NCI-H345 (cell line): ENCODE data around the gene COL6A1.
"Not testable (repeated sequence)": the region's sequence is repeated elsewhere in the genome, so short reads cannot be mapped to it uniquely, and the experiment has no call there.

ENCODE experiments used
- DNase-seq: peaks from one replicate; lab custom pipeline; 2025; lab: John Stamatoyannopoulos, UW

The COL6A1 gene

DNA sequence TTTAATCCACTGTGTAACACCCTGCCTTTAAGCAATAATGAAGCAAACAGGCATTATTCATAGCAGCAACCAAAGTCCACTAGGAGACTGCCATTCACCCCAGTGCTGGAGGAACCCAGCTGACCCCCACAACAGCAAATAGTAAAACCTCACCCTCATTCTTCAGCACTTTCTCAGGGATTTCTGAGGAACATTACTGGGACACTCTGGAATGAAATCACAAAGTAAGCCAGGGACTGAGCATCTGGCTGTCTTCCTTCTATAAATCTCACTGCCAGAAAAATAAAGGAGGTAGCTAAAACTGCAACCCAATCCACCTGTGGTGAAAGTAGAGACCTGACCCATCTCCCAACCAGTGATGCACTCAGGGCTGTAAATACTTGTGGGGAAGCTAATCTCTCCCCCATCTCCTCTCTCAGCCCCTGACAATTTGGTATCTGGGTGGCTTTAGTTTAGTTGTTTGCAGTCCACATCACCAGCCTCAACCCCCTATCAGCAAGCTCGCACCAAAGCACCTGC is 47.1 kb downstream of the COL6A1 start:
- DNase-seq: no peak

DNA sequence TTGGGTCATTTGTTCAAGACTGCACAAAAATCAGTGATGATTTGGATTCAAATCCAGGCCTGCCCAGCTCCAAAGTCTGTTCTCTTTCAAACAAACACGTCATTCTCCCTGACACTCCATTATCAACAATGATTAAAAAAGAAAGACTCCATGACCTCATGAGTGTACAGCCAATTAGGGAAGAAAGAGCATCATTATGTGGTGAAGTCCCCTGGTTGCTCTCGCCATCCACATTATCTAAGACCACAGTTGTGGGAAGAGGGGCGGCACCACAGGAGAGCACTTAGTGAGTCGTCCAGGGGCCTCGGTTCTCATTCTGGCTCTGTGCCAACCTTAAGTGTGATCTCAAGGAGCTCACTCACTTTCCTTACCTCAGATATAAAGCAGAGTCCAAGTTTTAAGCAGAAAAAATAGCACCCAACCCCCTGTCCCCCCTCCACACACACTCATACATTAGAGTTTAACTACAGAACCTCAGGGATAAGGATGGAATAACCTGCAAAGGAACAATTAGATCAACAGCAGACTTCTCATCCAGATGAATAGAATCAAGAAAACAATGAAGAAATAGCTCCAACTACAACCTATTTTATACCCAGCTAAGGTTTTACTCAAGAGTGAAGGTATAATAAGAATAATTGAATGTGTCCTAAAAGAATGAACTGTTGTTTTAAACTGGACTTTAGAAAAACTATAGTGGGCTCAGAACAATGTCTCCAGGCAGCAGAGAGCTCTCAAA is 47.8 kb downstream of the COL6A1 start:
- DNase-seq: no peak

DNA sequence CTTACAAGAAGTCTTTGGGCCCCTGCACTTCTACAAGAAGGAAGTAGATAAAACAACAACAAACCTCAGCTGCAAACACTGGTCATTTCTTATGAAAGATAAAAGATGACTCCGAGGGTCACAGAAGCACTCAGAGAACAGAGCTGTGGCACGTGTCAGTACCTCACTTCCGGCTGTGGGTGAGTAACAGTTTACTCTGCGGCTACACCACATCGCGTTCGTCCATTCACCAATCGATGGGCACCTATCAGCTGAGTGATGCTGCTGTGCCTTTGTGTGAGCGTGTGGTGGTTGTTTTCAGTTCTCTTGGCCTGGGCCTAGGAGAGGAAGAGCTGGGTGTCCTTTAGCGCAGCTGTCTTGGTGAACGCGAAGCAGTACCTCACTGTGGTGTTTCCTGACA is 49.9 kb downstream of the COL6A1 start:
- no peak for DNase-seq

DNA sequence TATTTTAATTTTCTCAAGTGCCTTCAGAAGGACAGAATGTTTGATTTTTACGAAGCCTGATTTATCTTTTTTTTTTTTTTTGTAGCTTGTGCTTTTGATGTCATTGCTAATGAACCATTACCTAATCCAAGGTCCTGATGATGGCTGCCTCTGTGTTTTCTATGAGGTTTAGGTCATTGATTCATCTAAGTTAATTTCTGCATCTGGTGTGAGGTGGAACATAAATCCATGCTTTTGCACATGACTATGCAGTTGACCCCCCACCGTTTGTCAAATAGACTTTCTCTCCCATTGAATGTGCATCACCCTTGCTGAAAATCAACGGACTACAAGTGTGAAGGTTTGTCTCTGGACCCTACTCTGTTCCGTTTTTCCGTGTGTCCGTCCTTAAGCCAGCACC is 50.5 kb downstream of the COL6A1 start:
- no peak for DNase-seq

DNA sequence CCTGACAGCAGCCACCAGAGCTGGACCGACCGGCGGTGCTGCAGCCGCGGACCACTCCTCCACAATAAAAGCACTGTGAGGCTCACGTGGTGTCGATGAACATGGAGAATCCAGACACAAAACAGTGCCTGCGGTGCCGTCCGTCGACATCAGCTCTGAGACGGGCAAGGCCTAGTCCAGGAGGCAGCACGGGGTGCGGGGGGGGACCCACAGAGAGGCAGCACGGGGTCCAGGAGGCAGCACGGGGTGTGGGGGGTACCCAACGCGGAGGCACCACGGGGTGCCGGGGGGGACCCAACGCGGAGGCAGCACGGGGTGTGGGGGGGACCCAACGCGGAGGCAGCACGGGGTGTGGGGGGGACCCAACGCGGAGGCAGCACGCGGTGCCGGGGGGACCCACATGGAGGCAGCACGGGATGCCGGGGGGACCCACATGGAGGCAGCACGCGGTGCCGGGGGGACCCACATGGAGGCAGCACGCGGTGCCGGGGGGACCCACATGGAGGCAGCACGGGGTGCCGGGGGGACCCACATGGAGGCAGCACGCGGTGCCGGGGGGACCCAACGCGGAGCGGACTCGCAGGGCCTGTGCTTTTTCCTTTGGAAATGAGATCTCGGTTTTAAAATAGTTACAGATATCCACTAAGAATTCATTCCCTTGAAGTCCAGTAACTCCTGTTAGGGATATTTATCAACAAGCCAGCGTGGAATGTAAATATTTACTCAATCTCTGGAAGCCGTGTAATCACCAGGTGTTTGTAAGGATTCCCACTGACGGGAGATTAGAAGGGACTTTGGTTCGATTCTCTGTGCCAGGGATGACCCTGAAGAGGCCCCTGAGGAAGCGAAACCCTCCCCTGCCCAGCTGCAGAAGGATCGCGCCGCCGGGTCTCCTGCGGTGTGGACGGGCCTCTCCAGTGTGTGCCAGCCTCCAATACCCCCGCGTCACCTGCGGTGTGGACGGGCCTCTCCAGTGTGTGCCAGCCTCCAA is 52.1 kb downstream of the COL6A1 start:
- DNase-seq: no peak

DNA sequence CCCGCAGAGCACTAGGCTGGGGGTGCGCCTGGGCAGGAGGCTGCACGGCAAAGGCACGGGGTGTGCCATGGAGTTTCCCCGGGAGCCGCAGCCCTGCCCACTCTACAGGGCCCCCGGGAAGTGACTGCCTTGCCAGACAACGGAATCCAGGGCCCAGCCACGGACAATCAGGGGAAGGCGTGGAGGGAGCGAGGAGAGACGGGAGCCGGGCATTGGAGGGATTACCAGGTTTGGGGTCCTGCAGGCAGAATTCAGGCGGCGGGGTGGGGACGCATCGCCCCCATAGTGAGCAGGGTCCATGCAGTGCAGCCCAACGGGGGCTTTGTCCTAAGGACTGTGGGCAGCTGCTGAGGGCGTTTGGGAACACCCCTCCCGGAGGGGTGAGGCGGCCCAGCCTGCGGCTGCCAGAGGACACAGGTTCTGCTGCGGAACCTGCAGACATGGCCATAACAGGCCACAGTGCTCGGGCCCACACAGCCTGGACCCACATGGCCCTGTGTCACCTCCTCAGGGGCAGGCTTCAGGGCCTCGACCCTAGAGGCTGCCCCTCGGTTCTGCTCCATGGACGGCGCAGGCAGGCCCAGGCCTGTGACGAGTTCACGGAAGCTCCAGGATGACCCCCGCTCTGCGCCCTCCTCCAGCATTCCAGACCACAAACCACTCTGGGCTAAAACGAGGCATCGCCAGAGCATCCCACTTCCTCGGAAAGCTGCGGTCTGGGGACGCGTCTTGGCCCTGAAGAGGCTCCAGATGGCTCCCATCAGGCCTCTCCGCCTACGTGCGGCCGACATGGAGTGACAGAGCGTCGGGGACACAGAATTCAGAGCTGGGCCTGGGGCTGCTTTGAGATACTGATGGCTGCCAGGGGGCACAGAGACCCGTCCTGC is 54.5 kb downstream of the COL6A1 start:
- DNase-seq: no peak

DNA sequence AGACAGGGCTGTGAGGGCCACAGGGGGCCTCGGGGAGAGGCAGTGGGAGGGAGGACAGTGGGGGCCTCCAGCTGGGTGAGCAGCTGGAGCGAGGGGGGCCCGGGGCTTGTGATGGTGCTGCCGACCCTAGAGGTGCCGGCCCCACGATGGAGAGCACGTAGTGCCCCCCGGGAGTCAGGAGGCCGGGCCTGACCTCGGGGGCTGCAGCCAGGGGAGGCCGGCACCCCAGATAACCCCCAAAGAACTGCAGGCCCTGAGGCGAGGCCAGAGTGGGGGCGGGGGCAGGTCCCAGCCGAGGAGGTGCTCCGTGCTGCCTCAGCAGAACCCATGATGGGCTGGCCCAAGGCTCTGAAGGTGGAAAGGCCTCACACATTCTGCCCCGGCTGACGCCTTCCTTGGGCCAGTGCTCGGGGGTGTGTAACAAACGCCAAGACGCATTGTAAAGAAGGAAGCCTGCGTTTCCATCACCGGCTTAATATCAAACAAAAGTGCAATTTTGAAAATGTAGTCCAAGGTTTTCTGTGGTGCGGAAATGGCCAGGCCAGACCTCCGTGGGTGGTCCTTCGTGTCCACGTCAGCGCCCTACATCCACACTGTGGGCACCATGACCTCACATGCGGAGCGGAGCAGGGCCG is 55.2 kb downstream of the COL6A1 start:
- no peak for DNase-seq

DNA sequence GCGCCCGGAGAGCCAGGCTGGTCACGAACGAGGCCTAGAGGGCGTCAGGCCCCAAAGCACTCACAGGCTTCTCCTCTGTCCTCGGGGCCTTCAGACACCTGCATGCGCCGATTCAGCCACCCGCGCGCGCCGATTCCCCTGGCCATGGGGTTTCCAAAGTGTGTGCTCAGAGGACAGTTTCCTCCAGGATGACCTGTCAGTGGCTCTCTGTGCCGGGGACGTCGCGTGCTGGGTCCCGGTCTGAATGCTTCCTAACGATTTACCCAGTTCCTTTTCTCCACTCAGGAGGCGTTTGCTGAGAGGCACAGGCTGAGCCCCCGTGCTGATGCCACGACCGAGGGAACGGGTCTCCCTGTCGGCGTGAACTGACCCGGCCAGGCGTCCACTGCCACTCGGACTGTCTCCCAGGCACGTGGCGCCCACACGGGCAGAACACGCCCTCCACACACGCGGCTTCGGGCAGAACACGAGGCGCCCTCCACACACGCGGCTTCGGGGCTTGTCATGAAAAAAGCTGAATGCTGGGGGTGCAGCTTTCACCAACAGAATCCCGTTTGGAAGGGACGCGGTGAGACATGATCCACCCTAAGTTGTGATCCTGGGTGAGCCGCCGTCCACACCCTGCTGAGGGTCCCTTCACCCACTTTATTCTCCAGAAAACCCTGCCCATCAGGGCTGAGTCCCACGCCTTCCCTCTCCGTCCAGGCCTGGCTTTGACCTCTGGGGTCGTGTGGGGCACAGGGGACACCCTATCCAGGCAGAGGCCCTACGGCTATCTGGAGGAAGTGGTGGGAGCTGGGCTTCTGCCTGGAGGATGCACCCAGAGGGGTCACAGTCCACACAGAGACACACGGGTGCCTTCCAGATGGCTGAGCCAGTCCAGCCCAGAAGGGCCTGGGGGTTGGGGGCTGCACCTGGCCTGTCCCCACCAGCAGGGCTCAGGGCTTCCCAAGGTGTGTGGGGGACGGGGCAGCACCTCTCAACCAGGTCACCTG is 56.1 kb downstream of the COL6A1 start:
- no peak for DNase-seq

DNA sequence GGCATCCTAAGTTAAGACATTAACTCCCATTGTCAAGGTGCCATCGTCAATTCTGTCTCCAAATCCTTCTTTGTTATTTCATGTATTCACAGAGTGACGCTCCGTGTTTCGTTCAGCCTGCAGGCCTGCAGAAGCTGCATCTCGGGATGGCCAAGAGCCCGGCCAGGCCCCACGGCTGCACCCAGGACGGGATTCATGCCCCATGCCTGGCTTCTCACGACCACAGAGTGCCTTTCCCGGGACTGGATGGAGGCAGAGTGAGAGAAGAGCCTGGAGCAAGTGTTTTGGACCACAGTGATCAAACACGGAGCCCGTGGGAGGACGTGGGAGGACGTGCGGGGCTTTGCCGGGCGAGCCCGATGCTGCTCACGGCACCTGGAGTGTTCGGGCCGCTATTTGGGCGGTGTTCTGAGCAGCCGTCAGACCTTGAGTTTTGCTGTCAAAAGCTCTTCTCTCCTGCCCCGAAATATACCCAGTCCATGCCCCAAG is 56.8 kb downstream of the COL6A1 start:
- DNase-seq: no peak

DNA sequence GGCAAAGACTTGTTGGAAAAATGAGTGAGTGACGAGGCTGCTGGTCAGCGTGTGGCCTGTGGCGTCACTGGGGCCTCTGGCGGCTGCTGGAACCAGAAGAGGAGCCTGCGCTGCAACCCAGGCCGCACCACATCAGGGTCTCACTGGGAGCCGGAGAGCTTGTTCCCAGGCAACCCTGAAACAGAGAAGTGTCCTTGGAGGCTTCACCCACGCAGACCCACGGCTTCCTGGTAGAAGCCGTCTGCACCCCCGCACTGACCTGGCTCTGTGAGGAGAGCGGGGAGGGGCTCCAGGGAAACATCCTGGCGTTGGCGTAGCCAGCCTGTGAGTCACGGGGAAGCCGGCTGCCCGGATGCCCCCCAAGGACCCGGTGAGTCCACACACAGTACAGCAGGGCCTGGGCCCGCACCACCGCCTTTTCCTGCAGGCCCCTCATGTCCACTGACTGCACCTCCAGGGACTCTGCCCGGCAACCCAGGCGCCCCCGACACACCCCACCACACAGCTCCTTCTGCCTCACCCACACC is 57.4 kb downstream of the COL6A1 start:
- DNase-seq: no peak

DNA sequence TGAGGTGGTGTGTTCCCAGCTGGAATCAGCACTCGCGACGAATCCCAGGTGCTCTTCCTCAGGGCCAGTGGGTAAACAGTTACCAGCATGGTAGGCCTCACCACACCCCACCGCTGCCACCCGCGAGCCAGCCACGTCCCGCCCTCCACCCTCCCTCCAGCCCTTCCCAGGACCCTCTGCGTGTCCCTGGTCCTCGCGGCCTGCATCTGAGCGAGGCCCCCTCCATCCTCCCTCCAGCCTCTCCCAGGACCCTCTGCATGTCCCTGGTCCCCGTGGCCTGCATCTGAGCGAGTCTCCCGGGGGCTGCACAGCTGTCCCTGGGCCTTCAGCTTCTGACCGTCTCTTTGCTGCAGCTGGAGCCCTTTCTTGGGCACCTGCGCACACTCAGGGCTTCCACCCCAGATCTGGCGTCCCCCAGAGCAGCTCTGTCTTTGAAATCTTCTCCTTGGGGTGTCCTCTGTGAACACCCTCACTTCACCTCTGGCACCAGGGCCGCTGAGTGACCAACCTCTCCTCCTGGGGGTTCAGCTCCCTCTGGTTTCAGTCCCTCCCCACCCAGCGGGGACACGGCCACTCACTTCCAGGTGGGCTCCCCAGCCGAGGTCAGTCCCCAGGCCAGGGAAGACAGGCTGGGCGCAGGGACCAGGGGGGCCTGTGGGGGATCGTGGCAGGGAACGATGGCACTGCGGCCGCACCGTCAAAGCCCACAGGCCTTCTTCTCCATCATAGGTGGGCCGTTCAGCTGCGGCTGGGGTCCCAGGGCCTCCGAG is 58.5 kb downstream of the COL6A1 start:
- DNase-seq: no peak

DNA sequence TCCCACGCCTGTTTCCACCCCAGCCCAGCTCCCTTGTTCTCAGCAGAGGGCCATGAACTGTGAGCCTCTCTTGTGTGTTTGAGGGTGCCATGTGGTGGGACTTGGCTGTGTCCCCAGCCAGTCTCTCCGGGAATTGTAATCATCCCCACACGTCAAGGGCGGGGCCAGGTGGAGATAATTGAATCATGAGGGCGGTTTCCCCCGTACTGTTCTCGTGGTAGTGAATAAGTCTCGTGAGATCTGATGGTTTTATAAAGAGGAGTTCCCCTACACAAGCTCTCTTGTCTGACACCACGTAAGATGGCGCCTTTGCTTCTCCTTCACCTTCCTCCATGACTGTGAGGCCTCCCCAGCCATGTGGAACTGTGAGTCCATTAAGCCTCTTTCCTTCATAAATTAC is 59.1 kb downstream of the COL6A1 start:
- DNase-seq: no peak

DNA sequence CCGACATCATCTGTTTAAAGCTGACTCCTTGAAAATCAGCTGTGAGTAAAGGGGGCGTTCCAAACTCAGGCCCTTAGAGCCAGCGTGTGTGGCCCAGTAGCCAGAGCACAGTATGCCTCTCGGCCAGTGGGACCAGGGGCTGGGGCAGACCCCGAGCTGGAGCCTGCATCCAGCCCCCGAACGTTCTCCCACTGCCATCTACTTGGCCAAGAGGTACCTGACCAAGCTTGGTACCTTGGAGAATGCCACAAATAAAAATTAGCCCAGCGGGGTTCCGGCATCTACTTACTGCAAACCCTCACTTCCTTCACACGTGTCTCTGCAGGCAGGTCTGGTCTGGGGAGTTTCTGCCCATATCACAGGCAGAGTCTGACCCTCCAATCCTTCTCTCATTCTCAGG is 59.6 kb downstream of the COL6A1 start:
- DNase-seq: no peak

DNA sequence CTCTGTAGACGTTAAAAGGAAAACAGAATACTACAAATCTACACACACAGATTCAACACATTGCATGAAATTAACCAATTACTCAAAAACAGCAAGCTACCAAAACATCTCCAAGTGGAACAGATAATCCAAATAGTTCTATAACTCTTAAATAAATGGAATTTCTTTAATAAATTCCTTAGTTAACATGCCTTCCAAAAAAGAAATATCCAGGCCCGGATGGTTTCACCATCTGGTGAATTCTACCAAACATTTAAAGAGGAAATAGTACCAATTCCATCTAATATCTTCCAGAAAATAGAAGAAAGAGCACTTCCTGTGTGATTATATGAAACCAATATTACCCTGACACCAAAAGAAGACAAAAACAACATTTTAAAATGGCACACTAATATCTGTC is 63.6 kb downstream of the COL6A1 start:
- no peak for DNase-seq

DNA sequence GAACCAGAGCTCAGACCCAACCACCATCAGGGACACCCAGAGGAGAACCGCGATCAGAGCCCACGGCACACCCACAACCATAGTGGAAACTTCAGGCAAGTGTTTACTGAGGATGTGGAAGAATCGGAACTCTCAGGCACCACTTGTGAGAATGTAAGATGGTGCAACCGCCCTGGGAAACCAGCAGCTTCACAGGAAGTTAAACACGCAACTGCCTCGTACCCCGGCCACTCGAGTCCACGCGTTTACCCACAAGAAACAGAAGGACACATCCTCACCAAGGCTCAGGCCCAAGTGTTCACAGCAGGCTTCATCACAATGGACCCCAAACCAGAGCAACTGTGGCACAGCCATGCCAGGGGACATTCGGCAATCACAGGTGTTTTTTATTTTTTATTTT is 64.9 kb downstream of the COL6A1 start:
- DNase-seq: no peak

DNA sequence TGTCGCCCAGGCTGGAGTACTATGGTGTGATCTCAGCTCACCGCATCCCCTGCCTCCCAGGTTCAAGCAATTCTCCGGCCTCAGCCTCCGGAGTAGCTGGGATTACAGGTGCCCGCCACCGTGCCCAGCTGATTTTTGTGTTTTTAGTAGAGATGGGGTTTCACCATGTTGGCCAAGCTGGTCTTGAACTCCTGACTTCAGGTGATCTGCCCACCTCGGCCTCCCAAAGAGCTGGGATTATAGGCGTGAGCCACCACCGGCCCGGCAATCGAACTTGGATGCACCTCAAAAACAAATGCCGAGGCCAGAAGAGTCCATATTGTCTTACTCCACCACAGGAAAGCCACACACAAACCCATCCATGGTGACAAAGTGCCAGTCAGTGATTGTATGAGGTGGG is 65.3 kb downstream of the COL6A1 start:
- DNase-seq: not testable (repeated sequence)

DNA sequence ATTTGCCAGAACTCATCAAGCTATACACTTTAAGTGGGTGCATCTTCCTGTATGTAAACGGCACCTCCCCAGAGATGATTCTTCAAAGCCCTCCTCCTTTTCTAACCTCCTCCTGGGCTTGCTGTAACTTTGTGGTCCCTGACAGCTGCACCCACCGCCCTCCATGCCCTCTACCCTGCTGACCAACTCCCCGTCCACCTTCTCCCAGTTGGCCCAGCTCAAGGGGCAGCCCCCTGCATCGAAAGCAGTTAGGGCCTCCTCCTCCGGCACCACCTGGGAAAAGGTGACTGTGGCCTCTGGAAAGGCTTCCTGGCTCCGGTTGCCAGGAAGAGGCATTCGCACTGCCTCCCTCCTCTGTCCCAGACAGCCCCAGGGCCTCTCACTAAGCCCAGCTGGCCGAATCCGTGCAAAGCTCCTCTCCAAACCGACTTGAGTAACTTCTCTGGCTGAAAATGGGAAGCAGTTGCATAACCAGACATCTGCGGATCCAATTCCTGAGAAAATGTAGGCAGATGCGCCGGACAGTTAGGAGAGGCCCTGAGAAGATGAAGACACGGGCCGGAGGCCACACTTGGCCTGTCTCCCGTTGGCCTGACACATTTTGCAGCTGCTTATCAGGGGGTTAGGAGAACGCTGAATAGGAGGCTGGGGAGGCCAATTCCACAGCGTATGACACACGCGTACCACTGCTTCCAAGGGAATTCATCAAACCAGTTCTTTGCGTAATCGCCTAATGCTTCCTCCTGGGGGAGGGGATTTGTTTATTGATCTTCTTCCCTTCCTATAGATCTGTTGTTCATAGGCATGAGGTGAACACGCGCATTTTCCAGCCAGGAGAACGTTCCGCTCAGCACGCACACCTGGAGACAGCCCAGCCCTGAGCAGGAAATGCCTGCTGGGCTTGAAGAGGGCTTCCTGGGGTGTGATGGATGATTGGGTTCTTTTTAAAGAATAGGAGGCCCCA is 67.6 kb downstream of the COL6A1 start:
- peak; percentile 92 for DNase-seq
